ENCODE data around the gene FAM163A. TPM values are rescaled to one million over a fixed set of nuclear protein-coding genes. Genes with fewer than 3 reads are reported as not detected.
"Not testable (repeated sequence)": the region's sequence is repeated elsewhere in the genome, so short reads cannot be mapped to it uniquely, and the experiment has no call there.

Gene FAM163A
- 1 to 10 TPM in 1 of 4 donors, under 1 TPM in 3; 0.73 to 1.3 (median 0.76) TPM for polyA plus RNA-seq (ENCODE audit: insufficient read length in 4 of 4)

- no peak for DNase-seq (ENCODE audit: low read depth in 4 of 4, low spot score in 3 of 4)
Measured at GRCh38 chr1:179742717-179743678, at the start of gene FAM163A. TSS of gene FAM163A (plus strand) at chr1:179743291. CDS start at chr1:179813098, 69,807 bp downstream.

DNA sequence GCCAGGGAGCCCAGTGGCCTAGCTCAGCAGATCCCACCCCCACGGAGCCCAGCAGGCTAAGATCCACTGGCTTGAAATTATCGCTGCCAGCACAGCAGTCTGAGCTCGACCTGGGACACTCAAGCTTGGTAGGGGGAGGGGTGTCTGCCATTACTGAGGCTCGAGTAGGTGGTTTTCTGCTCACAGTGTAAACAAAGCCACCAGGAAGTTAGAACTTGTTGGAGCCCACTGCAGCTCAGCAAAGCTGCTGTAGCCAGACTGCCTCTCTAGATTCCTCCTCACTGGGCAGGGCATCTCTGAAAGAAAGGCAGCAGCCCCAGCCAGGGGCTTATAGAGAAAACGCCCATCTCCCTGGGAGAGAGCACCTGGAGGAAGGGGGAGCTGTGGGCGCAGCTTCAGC, 48.6 kb upstream of the FAM163A start:
- DNase-seq (ENCODE audit: low read depth in 4 of 4, low spot score in 3 of 4) = not testable (repeated sequence)

GRCh38 chr1:179702946-179703539, 40.0 kb upstream of the FAM163A start:
- no peak for DNase-seq (ENCODE audit: low read depth in 4 of 4, low spot score in 3 of 4)

DNA sequence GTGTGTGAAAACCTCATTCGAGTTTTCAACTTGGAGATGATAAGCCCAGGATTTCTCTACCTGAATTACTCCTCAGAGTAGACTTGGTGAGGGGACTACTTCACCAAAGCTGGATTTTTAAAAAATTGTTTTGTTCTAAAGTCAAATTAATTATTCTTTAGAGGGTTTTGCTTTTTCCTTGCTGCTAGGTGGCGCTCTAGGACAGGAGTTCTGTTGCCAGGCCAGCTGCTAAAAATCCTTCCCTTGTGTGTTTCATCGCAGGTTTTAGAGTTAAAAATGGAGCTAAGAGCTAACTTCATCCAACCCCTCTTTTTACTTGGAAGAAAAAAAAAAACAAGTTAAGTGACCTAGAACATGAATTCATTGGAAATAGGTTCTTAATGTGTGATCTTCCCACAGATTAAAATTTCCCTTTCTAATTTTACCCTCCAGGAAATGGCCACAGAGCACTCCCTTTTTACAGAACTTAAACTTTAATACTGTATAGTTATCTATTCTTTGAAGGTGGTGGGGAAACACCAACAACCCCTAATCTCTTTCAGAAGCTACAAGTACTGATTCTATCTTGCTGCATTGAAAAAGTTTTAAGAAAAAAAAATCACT, 36.7 kb upstream of the FAM163A start:
- peak; percentile 65 to 73 (median 68) for DNase-seq (ENCODE audit: low read depth in 4 of 4, low spot score in 3 of 4)

- DNase-seq (ENCODE audit: low read depth in 4 of 4, low spot score in 3 of 4) = no peak
Measured at GRCh38 chr1:179707406-179707805, 35.7 kb upstream of the FAM163A start.

DNA sequence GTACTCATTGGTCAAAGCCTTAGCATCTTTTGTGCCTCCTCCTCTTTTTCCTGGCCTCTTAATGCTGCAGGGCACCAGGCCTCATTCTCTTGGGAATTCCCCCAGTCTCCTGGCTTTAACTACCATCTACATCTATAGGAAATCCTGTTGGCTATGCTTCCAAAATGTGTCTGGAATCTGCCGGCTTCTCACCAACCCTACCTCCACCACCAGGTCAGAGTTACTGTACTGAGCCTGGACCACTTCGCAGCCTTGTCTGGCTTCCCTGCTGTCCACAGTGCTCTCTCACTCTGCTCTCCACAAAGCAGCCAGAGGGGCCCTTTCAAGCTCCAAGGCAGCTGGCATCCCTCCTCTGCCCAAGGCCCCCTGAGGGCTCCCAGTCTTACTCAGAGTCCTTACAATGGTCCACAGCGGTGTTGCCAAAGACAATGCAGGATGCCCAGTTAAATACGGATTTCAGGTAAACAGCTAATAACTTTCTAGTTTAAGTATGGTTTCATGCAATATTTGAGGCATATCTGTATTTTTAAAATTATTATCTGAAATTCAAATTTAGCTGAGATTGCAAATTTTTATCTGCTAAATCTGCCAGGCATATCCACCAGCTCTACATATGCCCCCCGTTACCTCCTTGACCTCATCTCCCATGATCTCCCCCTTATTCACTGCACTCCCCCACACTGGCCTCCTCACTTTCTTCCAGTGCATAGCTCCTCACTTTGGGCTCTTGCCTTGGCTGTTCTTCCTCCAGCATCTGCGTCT, 34.5 kb upstream of the FAM163A start:
- no peak for DNase-seq (ENCODE audit: low read depth in 4 of 4, low spot score in 3 of 4)

- peak; percentile 20 to 55 (median 25) for DNase-seq (ENCODE audit: low read depth in 4 of 4, low spot score in 3 of 4)
Measured at GRCh38 chr1:179709841-179710329, 33.2 kb upstream of the FAM163A start.

DNA sequence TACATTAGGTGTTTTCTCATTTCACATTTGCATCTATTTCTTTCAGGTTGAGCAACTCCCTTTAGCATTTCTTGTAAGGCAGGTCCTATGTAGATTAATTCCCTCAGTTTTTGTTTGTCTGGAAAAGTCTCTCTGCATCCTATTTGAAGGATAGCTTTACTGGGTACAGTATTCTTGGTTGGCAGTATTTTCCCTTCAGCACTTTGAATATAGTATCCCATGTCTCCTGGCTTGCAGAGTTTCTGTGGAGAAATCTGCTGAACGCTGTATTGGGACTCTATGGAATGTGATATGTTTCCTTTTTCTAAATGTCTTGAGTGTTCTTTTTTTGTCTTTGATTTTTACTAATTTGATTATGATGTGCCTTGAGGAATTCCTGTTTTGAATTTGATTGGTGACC, 28.9 kb upstream of the FAM163A start:
- no peak for DNase-seq (ENCODE audit: low read depth in 4 of 4, low spot score in 3 of 4)

GRCh38 chr1:179714623-179715022, 28.5 kb upstream of the FAM163A start:
- DNase-seq (ENCODE audit: low read depth in 4 of 4, low spot score in 3 of 4) = no peak

GRCh38 chr1:179719272-179719671, 23.8 kb upstream of the FAM163A start:
- DNase-seq (ENCODE audit: low read depth in 4 of 4, low spot score in 3 of 4) = no peak

DNA sequence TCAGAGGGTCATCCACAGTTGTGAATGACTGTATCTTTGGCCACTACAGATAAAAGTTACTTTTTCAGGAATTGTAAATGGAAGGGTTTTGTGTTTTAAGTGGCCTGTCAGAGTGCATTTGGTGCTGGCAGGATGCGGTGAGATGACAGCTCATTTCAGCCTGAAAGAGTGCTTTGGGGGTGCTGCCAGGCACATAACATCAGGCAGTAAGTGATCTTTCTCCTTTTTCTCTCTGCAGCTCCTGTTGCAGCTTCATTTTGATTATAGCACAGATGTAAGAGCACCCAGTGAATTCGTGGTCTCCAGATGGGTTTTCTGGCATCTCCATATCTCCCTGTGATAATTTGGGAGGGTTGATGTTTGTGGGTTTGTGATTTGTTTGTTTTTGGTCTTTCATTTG, 14.8 kb upstream of the FAM163A start:
- no peak for DNase-seq (ENCODE audit: low read depth in 4 of 4, low spot score in 3 of 4)

DNA sequence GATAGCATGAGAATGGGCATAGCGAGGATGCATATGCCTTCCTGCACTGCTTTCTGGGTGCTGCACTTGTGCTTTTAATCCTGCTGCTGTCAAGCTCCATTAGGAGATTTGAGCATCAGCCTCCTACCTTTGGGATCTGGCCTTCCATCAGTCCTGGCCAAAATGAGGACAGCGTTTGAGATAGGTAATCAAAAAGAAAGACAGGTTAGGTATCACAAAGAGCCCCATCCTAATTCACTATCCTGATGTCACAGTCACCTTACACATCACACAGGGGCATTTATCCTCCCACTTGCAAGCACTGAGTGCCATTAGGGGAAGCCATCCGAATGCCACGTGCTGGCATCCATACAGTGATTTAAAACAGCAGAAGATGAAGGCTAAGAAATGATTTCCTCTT, 13.2 kb upstream of the FAM163A start:
- DNase-seq (ENCODE audit: low read depth in 4 of 4, low spot score in 3 of 4) = no peak

- DNase-seq (ENCODE audit: low read depth in 4 of 4, low spot score in 3 of 4) = no peak
Measured at GRCh38 chr1:179731643-179732042, 11.4 kb upstream of the FAM163A start.

GRCh38 chr1:179742291-179742690, 800 bp upstream of the FAM163A start:
- no peak for DNase-seq (ENCODE audit: low read depth in 4 of 4, low spot score in 3 of 4)

GRCh38 chr1:179743679-179744400, 749 bp downstream of the FAM163A start:
- no peak for DNase-seq (ENCODE audit: low read depth in 4 of 4, low spot score in 3 of 4)

DNA sequence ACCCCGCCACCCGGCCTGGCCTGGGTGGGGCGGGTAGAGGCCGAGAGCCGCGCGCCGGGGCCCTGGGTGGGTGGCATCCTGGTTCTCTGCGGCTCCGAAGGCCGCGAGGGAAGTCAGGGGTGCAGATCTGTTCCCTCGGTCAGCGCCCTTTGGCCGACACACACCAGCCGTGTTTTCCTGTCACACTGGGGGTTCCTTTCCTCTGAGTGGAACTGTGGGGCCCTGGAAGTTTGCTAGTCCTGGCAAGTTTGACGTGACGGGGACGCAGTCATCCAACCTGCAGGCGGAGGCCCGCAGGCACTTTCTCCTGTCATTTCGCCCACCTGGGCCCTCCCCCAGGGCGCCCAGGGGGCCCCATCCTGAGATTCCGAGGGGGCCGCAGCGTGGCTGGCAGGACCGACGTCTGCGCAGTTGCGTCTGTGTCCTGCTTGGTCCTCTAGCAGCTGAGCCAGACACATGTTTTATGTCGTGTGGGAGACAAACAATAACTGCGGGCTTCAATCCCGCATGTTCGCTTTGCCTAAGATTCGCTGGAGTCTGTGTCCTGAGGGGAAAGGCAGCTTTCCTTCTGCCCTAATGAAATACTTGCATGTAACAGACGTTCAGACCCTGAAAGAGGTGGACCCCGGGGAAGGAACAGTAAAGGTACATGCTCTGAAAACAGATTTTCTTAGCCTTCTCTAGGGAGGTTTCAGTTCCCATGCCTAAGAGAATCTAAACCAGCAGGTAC, 1.5 kb downstream of the FAM163A start:
- DNase-seq (ENCODE audit: low read depth in 4 of 4, low spot score in 3 of 4) = no peak

DNA sequence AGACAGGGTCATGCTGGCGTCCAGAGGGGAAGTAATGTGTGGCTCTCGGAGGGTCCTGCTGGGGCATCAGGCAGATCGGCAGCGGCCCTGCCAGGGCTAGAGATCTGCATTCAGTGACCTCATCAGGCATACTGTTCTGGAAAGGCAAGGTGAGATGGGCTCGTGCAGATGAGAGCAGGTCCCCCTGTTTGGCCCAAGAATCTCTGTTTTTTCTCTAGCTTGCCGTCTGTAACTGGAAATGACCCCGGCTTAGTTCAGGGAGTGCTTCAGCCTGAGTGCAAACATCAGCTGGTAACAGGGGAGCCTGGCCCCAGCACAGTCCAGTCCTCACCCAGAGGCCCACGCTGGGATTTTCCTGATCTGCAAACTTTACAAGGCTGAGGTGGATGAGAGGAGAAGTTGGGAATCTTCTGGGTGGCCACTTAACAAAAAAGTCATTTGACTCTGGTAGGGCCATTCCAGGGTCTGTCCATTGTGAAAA, 2.1 kb downstream of the FAM163A start:
- DNase-seq (ENCODE audit: low read depth in 4 of 4, low spot score in 3 of 4) = no peak

DNA sequence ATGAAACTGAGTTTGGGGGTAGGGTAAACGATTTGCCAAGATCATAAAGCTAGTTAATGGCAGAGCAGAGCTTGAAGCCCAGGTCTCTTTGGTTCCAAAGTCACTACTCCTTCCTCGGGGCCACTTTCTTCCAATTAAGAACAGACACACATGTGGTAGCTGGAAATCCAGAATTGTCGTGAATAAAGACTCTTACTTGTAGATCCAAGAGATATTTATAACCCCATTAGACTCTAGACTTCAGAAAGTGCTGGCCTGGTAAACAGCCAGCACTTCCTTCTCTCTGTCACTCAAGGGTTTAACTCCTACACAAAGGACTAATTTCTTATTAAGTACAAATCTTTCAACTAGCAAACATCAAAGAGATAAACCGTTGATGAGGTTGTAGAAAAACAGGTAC, 2.7 kb downstream of the FAM163A start:
- no peak for DNase-seq (ENCODE audit: low read depth in 4 of 4, low spot score in 3 of 4)

- no peak for DNase-seq (ENCODE audit: low read depth in 4 of 4, low spot score in 3 of 4)
Measured at GRCh38 chr1:179747611-179748010, 4.5 kb downstream of the FAM163A start.
